ENCODE measurements around the gene GGT1.
"Not testable (repeated sequence)": the region's sequence is repeated elsewhere in the genome, so short reads cannot be mapped to it uniquely, and the experiment has no call there.

Gene GGT1

DNA sequence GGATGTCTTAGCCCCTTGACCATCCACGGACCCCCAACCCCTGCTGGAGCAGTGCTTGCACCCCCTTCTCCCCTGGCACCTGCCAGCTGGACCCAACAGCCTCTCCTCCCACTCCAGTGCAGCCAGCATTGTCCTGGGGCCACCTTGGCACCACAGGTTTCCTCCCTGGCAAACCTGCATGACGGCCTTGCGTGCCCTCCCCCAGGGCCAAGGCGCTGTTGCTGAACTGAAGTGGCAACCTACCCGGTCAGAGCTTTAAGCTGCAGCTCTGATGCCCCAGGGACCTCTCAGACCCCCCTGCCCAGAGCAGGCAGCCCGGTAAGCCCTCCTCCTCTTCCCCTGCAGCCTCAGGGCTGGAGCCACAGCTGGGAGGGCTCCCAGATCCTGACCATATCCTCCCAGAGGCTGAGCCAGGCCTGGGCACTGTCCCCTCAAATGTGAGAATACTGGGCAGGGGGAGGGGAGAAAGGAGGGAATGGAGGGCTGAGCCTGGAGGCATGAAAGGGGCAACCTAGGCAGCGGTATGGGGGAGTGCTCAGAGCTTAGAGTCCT is 8.3 kb upstream of the GGT1 start:
- no peaks in the 10 kb centered on the region for H3K27me3 ChIP-seq (ENCODE audit: control insufficient read depth, insufficient read depth, low read length)
- no peak overlapping the region for H3K9ac ChIP-seq (ENCODE audit: low read length)
- no peaks in the 10 kb centered on the region for H3K36me3 ChIP-seq (ENCODE audit: control insufficient read depth, insufficient read depth, low read length)
- H3K4me1 ChIP-seq (ENCODE audit: control insufficient read depth, insufficient read depth, low read length), result peaks cover 29% of the 10 kb centered on the region
- no peaks in the 10 kb centered on the region for H3K9me3 ChIP-seq (ENCODE audit: control insufficient read depth, low read length)
- H3K4me3 ChIP-seq (ENCODE audit: low read length), result no peak overlapping the region

DNA sequence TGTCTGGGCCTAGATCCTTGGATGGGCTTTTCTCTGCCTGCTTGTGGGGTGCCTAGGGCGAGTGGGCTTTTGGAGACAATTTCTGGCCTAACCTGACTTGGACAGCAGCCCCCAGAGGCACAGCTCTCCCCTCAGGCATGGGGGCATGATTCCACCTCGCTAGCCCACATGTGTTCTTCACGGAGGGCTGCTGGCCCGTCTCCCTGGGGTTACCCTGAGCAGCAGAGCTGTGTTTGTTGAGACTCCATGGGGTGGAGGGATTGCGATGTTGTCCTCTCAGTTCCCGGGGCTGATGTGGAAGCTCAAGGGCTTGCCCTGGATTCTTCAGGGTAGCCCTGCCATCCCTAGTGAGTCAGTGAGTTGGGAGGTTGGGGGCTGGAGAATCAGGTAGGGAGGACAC is 7.8 kb upstream of the GGT1 start:
- Histone ChIP-seq H3K9me3 (ENCODE audit: control insufficient read depth, low read length) (no peaks in the 10 kb centered on the region), H3K4me1 (ENCODE audit: control insufficient read depth, insufficient read depth, low read length) (peaks cover 29% of the 10 kb centered on the region), H3K9ac (ENCODE audit: low read length) (no peak overlapping the region), H3K4me3 (ENCODE audit: low read length) (no peak overlapping the region), H3K27me3 (ENCODE audit: control insufficient read depth, insufficient read depth, low read length) (no peaks in the 10 kb centered on the region), H3K36me3 (ENCODE audit: control insufficient read depth, insufficient read depth, low read length) (no peaks in the 10 kb centered on the region)

DNA sequence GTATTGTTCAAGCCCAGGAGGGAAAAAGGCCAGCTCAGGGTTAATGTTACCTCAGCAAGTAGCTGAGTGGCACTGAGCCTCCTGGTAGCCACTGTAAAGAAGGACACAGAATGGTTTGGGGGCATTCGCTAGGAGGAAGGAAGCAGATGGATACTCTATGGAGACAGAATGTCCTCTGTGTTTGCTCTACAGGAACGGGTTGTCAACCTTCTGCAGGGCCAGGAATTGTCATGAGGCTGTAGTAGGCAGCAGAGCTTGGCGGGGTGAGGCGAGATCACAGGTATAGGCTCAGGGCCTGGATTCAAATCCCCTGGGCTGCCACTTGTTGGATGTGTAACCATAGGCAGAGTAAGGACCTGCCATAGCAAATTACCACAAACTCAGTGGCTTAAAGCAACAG is 7.1 kb upstream of the GGT1 start:
- Histone ChIP-seq H3K36me3 (ENCODE audit: control insufficient read depth, insufficient read depth, low read length) (no peaks in the 10 kb centered on the region), H3K9ac (ENCODE audit: low read length) (no peak overlapping the region), H3K4me1 (ENCODE audit: control insufficient read depth, insufficient read depth, low read length) (peaks cover 29% of the 10 kb centered on the region), H3K27me3 (ENCODE audit: control insufficient read depth, insufficient read depth, low read length) (no peaks in the 10 kb centered on the region), H3K4me3 (ENCODE audit: low read length) (no peak overlapping the region), H3K9me3 (ENCODE audit: control insufficient read depth, low read length) (no peaks in the 10 kb centered on the region)

DNA sequence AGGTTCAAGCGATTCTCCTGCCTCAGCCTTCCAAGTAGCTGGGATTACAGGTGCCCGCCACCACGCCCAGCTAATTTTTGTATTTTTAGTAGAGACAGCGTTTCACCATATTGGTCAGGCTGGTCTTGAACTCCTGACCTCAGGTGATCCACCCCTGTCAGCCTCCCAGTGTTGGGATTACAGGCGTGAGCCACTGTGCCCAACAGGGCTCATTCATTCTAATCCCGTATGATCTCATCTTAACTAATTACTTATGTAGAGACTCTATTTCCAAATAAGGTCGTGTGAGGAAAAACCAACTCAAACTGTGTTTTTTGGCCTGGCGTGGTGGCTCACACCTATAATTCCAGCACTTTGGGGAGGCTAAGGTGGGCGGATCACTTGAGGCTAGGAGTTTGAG is 5.9 kb upstream of the GGT1 start:
- H3K4me1 ChIP-seq (ENCODE audit: control insufficient read depth, insufficient read depth, low read length), result peaks cover 36% of the 10 kb centered on the region

DNA sequence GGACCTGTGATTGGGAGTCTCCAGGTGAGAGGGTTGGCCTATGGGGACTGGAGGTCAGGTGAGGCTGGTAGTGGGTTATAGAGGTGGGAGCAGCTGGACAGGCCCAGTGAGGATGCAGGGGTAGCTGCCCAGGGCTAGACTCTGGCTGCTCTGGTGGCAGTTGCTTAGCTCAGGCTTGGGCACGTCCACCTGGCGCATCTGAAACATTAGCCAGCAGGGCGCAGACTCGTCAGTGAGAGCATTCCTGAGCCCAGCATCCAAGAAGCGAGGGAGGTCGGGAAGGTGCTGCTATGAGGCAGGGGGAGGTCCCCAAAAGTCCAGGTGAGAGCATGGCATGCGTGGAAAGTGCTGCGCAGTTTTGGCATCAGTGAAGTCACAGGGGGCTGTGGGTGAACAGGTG is 3.5 kb upstream of the GGT1 start:
- Histone ChIP-seq H3K4me3 (ENCODE audit: low read length) (no peak overlapping the region), H3K36me3 (ENCODE audit: control insufficient read depth, insufficient read depth, low read length) (no peaks in the 10 kb centered on the region), H3K4me1 (ENCODE audit: control insufficient read depth, insufficient read depth, low read length) (peaks cover 20% of the 10 kb centered on the region), H3K27me3 (ENCODE audit: control insufficient read depth, insufficient read depth, low read length) (no peaks in the 10 kb centered on the region), H3K9ac (ENCODE audit: low read length) (no peak overlapping the region), H3K9me3 (ENCODE audit: control insufficient read depth, low read length) (no peaks in the 10 kb centered on the region)

More for the DNA sequence above, 5.9 kb upstream of the GGT1 start:
- not testable (repeated sequence) for H3K9ac ChIP-seq (ENCODE audit: low read length); H3K4me3 ChIP-seq (ENCODE audit: low read length); H3K9me3 ChIP-seq (ENCODE audit: control insufficient read depth, low read length); H3K27me3 ChIP-seq (ENCODE audit: control insufficient read depth, insufficient read depth, low read length); H3K36me3 ChIP-seq (ENCODE audit: control insufficient read depth, insufficient read depth, low read length)

DNA sequence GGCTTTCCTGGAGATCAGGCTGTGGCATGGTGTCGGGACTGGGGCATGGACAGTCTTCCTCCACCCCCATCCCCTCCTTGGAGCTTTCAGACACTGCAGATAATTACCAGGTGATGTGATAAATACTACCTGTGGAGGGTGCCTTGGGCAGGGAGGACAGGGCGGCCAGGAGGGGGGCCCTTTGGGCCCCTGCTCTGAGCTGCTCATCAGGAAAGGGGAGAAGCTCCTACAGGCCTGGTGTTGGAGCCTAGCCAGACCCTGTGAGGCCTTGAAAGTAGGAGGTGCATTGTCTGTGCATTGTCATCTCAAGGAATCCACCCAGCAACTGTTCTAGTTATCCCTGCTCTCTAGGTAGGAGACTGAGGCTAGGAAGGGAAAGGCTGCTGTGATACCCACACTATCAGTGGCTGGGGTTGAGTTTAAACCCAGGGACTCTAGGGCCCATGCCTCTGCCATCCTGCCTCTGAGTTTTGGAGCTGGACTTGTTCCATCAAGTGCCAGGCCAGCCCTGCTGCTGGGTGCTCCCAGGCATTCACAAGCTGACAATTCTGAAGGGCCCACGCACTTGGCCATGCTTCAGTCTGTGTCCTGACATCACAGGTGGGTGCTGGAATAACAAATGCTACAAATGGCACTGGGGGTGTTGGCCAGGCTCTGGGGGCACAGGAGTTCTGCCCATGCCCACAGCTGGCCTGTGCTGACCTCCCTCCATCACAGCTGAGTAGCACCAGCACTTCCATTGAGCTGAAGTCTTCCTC is 2.9 kb upstream of the GGT1 start:
- H3K36me3 ChIP-seq (ENCODE audit: control insufficient read depth, insufficient read depth, low read length); H3K9ac ChIP-seq (ENCODE audit: low read length); H3K27me3 ChIP-seq (ENCODE audit: control insufficient read depth, insufficient read depth, low read length); H3K9me3 ChIP-seq (ENCODE audit: control insufficient read depth, low read length); H3K4me3 ChIP-seq (ENCODE audit: low read length): not testable (repeated sequence)
- peaks cover 16% of the 10 kb centered on the region for H3K4me1 ChIP-seq (ENCODE audit: control insufficient read depth, insufficient read depth, low read length)

DNA sequence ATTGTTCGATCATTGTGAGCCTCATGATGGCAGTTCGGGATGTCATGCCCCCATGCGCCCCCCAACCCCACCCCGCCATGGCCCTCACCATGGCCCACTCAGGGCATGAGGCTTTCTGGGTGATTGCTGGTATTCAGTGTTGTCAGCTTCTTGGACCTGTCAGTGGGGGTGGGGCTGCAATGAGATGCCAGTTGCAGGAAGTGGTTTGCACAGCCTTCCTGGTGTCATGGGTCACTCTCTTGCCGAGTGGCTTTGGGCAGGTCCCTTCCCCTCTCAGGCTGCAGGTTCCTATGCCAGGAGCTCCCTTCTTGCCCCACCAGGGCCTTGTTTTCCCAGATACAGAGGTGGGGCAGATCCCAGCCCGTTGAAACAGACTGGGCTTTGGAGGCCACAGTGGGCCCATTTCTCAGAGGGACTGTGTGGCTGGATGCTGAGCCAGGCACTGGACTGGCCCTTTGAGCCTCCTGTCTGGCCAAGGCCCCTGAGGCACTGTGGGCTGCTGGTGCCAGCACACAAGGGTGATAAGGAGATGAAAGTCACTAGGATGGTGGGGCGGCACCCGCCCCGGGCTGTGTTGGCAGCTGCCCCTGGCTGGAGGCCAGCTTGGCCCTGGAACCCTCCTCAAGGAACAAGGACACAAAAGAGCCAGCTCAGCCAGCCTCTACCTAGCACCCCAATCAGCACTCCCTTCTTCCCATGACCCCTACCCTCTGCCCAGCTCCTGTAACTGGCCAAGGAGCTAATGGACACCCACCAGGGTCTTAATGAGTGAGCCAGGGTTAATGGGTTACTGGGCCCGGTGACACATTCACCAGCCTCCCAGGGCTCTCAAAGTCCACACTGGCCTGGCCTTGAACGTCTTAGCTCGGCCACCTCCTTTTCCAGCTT is 1.5 kb upstream of the GGT1 start:
- Histone ChIP-seq H3K36me3 (ENCODE audit: control insufficient read depth, insufficient read depth, low read length) (no peaks in the 10 kb centered on the region), H3K4me1 (ENCODE audit: control insufficient read depth, insufficient read depth, low read length) (peaks cover 16% of the 10 kb centered on the region), H3K9ac (ENCODE audit: low read length) (no peak overlapping the region), H3K27me3 (ENCODE audit: control insufficient read depth, insufficient read depth, low read length) (no peaks in the 10 kb centered on the region), H3K4me3 (ENCODE audit: low read length) (no peak overlapping the region), H3K9me3 (ENCODE audit: control insufficient read depth, low read length) (no peaks in the 10 kb centered on the region)

DNA sequence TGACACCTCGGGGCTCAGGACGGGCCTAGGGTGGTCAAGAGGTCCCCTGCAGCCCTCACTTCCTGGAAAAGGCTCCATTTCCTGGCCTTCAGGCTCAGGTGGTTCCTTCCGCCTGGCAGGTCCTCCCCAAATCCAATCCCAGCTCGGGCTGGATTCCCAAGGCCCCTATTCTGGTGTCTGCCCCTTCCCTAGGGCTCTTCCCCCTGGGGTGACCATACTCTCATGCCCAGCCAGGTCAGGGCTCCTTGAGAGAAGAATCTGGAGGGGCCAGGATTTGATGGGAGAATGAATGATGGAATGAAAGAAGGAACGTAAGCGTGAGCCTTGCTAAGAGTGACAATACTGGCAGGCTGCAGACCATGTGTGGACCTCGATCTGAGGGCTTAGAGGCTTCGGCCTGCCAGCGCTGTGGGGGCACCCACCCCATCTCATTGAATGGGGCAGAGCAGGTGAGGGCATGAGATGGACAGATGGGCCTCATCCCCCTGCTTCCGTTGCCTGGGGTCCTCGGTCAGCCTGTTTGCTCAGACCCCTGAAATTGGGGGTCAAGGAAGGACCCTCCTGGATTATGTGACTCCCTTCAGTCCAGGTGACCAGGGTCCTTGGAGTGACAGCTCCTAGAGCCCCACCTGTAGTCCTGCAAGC is 766 bp upstream of the GGT1 start:
- H3K4me1 ChIP-seq (ENCODE audit: control insufficient read depth, insufficient read depth, low read length), result peaks cover 16% of the 10 kb centered on the region
- H3K9me3 ChIP-seq (ENCODE audit: control insufficient read depth, low read length); H3K27me3 ChIP-seq (ENCODE audit: control insufficient read depth, insufficient read depth, low read length); H3K4me3 ChIP-seq (ENCODE audit: low read length); H3K9ac ChIP-seq (ENCODE audit: low read length); H3K36me3 ChIP-seq (ENCODE audit: control insufficient read depth, insufficient read depth, low read length): not testable (repeated sequence)

DNA sequence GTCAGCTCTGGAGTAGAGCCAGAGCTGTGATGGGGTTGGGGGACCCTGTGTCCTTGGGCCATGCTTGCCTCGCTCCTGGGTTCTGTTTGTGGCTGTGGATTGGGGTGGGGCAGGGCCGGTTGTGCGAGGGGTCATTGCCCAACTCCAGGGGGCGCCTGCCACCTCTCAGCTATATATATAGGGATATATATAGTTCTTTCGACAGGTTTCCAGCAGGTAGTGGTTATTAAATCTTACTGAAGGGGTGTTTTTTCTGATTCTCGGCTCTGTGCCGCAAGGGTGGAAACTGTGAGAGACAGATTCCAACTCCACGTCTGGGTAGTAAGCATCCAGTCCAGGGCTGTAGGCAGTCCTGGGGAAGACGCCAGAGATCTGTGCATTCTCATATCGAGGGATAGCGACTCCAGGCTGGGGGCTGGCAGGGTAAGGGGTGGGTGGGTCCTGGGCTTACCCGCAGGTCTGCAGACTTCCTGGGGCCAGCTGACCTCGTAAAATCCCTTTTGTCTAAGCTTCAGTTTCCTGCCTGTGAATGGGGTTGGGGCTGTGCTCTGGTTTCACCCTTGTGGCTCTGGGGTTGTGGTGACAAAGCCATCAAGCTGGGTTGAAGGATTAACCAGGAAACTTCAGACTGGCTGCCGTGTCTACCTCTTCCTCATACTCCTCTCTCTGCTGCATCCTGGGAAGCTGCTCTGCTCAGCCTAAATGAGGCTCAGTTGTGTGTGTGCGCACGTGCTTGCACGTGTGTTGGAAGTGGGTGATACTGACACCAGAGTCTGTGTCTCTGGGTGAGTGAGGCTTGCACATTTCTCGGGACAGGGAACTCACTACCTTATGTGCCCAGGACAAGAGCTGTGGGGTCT is 1.0 kb downstream of the GGT1 start:
- H3K4me1 ChIP-seq (ENCODE audit: control insufficient read depth, insufficient read depth, low read length), result peaks cover 16% of the 10 kb centered on the region
- H3K27me3 ChIP-seq (ENCODE audit: control insufficient read depth, insufficient read depth, low read length); H3K36me3 ChIP-seq (ENCODE audit: control insufficient read depth, insufficient read depth, low read length); H3K9me3 ChIP-seq (ENCODE audit: control insufficient read depth, low read length); H3K4me3 ChIP-seq (ENCODE audit: low read length); H3K9ac ChIP-seq (ENCODE audit: low read length): not testable (repeated sequence)

DNA sequence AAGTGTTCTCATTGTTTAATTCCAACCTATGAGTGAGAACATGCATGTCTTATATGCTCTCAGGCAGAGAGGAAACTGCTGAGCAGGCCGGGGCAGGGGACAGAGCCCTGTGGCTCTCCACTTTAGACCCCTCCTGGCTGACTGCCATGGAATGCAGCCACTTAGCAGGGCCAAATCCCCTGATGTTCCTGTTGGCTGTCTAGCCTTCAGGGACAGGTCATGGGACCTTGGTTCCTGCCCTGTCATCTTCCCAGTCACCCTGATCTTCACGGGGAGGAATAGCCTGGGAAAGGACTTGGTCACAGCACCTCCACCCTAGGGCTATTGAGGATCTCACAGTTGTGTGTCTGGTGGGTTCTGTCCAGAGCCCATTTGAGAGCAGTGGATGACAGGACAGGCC is 3.3 kb downstream of the GGT1 start:
- not testable (repeated sequence) for H3K9ac ChIP-seq (ENCODE audit: low read length); H3K9me3 ChIP-seq (ENCODE audit: control insufficient read depth, low read length); H3K36me3 ChIP-seq (ENCODE audit: control insufficient read depth, insufficient read depth, low read length); H3K4me3 ChIP-seq (ENCODE audit: low read length); H3K27me3 ChIP-seq (ENCODE audit: control insufficient read depth, insufficient read depth, low read length)
- H3K4me1 ChIP-seq (ENCODE audit: control insufficient read depth, insufficient read depth, low read length), result peaks cover 12% of the 10 kb centered on the region

DNA sequence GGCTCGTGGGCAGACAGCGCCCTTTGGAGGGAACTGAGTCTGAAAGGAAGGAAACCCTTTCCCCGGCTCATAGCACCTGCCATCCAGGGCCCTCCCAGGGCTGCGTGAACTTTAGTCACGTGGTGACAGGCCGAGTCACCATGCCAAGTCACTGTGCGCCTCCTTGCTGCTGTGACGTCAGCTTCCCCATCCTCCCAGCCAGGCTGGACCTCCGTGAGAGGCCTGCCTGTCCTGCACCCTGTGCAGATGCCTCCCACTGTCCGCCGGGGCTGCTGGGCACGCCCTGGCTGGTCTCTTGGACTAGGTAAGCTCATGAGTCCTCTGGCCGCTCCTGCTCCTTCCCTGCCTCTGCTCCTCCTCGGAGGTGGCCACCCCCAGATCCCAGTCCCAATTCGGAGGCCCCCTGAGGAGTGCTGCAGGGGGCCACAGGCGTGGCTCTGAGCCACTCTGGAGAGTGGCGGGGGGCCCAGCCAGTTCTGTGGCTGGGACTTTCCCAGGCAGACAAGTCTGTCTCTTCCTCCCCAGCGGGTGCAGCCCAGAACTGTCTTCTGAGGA is 4.5 kb downstream of the GGT1 start:
- not testable (repeated sequence) for H3K27me3 ChIP-seq (ENCODE audit: control insufficient read depth, insufficient read depth, low read length); H3K9ac ChIP-seq (ENCODE audit: low read length); H3K36me3 ChIP-seq (ENCODE audit: control insufficient read depth, insufficient read depth, low read length); H3K9me3 ChIP-seq (ENCODE audit: control insufficient read depth, low read length); H3K4me1 ChIP-seq (ENCODE audit: control insufficient read depth, insufficient read depth, low read length); H3K4me3 ChIP-seq (ENCODE audit: low read length)
